Activated naive CD8-positive, alpha-beta T cell (primary cell): ENCODE measurements around the gene ELMO2.

Source experiments
- H3K27ac Mint-ChIP-seq: one replicate; pipeline ENCODE4 v1.8.0; 2021; ENCODE audit warnings: mixed read lengths
- H3K27me3 Mint-ChIP-seq: one replicate; pipeline ENCODE4 v1.8.0; 2021; ENCODE audit warnings: mixed read lengths
- H3K36me3 Mint-ChIP-seq: one replicate; pipeline ENCODE4 v1.8.0; 2021; ENCODE audit warnings: mixed read lengths
- H3K4me1 Mint-ChIP-seq: one replicate; pipeline ENCODE4 v1.8.0; 2021; ENCODE audit warnings: low read depth, mixed read lengths
- H3K4me3 Mint-ChIP-seq: one replicate; pipeline ENCODE4 v1.8.0; 2021; ENCODE audit warnings: mild to moderate bottlenecking, mixed read lengths
- H3K9me3 Mint-ChIP-seq: one replicate; pipeline ENCODE4 v1.8.0; 2021; ENCODE audit warnings: low read depth, mixed read lengths

Gene ELMO2

DNA sequence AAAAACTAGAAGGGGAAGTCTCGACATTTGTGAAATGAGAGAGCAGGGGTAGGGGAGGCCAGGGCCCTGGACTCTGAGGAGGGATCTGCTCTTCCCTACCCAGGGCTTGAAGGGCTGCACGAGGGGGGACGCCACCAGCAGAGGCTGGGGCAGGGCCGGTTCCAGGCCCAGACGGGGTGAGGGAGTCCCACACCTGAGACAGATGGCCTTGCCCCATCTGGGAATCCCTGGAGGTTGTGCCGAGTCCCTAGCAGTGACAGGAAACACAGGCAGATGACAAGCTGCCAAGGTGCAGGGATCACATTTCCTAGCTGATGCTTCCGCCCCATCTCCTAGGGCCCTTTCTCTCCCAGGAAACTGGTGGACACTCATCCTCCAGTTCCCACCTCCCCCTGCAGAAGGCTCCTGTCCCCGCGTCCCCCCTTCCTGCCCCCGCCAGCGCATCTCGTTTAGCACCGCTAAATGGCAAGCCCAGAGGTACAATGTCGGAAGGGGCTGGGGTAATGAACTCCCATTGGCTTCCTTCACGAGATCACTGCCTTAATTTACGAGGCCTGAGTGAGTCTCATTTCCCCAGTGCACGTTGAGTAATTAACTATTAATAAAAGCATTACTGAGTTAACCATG lies 63.0 kb downstream of the ELMO2 start:
- Mint-ChIP-seq H3K27me3 (peaks cover 7% of the 10 kb centered on the region), H3K9me3 (no peaks in the 10 kb centered on the region), H3K27ac (no peak overlapping the region), H3K4me1 (peaks cover 26% of the 10 kb centered on the region), H3K4me3 (peak overlapping the region; percentile 81), H3K36me3 (no peaks in the 10 kb centered on the region)

DNA sequence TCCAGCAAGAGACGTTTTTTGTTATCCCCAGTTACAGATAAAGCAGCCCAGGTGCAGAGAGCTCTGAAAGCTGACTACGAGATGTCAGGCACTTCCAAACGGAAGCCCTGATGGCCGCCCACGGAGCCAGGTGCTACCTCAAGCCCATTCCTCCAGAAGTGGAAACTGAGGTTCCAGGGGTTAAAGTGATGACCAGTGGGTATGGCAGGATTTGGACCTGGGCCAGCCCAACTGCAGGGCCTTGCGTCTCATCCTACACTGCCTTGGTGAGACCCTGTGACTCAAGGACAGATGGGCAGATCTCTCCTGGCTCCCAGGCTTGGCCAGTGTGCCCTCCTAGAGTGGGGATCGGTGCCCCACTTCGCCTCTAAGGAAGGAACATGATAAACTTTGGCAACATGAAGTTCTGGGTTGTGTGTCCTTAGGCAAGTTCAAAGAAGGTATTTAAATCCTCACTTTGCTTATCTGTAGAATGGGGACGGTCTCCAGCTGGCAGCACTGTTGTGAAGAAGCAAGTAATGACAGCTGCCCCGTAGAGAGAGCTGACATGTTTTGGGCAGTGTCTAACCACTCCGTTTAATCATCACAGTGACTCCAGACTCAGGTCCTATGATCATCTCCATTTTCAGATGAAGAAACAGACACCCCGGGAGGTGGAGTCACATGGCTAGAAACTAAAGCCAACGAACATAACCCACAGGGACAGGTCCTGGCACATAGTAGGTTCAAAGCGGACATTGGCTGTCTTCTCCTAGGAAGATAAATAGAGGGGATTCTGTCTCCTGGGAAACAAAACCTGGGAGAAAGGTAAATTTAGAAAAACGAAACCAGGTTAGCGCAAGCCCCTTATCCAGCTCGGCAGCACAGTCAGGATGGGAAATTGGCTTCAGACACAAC lies 63.7 kb downstream of the ELMO2 start:
- H3K27me3 Mint-ChIP-seq, result peaks cover 7% of the 10 kb centered on the region
- H3K36me3 Mint-ChIP-seq, result no peaks in the 10 kb centered on the region
- H3K9me3 Mint-ChIP-seq, result no peaks in the 10 kb centered on the region
- no peak overlapping the region for H3K27ac Mint-ChIP-seq
- H3K4me1 Mint-ChIP-seq, result peaks cover 26% of the 10 kb centered on the region
- H3K4me3 Mint-ChIP-seq, result peak overlapping the region; percentile 81

DNA sequence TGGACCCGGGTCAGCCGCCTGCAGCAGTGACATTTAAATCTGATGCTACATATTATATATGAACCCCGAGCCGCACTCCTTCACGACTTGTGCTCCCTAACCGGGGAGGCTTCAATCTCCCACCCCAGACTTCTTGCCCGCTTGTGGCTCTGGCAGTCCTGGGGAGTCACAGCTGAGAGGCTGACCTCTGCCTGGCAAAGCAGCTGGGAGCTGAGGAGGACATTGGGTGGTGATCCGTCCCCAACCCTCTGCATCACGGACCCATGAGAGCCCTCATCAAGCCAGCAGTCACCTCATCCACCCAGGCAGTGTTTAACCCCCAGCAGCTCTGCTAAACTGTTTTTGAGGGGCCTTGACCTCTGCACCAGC lies 64.4 kb downstream of the ELMO2 start:
- Mint-ChIP-seq H3K4me1 (peaks cover 26% of the 10 kb centered on the region), H3K4me3 (no peak overlapping the region), H3K27me3 (peaks cover 7% of the 10 kb centered on the region), H3K9me3 (no peaks in the 10 kb centered on the region), H3K36me3 (no peaks in the 10 kb centered on the region), H3K27ac (no peak overlapping the region)

DNA sequence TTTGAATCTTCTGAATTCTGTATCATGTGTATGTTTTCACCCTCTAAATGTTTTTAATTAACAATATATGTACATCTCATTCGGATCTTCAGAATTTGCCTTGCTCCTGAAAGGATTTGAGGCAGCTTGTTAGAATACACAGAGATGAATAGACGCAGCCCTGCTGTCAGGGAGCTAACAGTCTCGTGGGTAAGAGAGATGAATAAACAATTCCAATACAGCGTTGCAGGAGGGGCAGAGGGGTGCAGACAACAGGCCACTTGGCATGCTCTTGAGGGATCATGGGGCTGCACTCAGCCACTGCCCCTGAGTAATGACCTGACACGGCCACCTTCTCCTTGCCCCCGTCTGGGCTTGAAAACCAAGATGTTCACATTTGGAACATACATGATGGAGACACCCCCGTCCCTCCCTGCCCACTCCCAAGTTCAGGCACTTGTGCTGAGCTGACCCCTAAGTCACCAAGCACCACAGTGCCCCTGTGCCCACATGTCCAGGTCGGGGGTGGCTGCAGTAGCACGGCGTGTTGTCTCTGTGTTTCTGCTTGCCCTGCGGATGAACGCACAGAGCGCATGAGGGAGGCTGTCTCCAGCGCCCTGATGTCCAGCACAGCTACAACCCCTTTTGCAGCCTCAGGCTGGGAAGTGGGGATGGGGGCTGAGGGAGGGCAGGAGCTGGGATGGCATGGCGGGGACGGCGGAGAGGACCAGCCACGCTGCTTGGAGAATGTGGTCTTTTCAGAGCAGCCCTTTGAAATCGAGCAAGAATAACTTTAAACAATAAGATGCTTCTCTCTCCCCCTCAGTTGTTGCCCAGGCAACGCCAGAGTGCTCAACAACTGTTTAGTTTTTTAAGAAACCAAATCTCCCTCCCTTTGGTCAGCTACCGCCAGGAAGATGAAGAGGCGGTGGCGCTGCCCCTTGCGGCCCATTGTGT lies 65.1 kb downstream of the ELMO2 start:
- Mint-ChIP-seq H3K9me3 (no peaks in the 10 kb centered on the region), H3K27me3 (peaks cover 10% of the 10 kb centered on the region), H3K27ac (no peak overlapping the region), H3K4me3 (no peak overlapping the region), H3K36me3 (no peaks in the 10 kb centered on the region), H3K4me1 (peaks cover 26% of the 10 kb centered on the region)

DNA sequence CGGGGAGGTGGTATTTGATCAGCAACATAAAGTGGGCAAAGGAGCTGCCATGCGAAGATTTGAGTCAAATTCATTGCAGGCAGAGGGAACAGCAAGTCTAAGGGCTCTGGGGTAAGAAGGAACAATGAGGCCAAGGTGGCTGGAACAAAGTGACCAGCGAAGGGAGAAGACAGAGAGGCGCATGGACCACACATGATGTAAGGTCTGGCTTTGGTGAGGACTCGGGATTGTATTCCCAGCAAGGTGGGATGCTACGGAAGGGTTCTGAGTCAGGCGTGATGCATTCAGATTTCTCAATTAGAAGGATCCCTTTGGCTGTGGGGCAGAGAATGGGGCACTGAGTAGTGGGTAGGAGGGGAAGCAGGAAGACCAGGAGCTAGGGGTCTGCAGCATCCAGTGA lies 67.4 kb downstream of the ELMO2 start:
- H3K27me3 Mint-ChIP-seq, result peaks cover 15% of the 10 kb centered on the region
- peaks cover 15% of the 10 kb centered on the region for H3K4me1 Mint-ChIP-seq
- H3K9me3 Mint-ChIP-seq, result no peaks in the 10 kb centered on the region
- H3K36me3 Mint-ChIP-seq, result no peaks in the 10 kb centered on the region
- H3K4me3 Mint-ChIP-seq, result no peak overlapping the region
- H3K27ac Mint-ChIP-seq, result no peak overlapping the region

DNA sequence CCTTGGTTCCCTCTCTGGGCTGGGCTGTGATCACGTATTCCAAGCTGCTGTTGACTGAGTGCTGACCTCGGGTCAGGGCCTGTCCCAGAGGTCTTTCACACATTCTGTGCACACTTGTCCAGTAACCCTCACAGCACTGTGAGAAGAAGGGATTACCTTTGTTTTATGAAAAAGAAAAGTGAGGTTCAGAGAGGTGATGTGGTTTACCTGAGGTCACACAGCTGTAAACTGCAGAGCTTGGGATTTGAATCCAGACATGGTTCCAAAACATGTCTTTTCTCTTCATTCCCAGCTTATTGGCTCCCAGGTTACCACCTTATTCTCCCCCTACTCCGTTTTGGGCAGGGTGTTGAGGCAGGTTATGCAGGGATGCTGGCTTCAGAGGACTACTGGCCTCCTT lies 69.7 kb downstream of the ELMO2 start:
- Mint-ChIP-seq H3K9me3 (no peaks in the 10 kb centered on the region), H3K4me3 (no peak overlapping the region), H3K27me3 (peaks cover 18% of the 10 kb centered on the region), H3K4me1 (peaks cover 4% of the 10 kb centered on the region), H3K27ac (no peak overlapping the region), H3K36me3 (no peaks in the 10 kb centered on the region)

DNA sequence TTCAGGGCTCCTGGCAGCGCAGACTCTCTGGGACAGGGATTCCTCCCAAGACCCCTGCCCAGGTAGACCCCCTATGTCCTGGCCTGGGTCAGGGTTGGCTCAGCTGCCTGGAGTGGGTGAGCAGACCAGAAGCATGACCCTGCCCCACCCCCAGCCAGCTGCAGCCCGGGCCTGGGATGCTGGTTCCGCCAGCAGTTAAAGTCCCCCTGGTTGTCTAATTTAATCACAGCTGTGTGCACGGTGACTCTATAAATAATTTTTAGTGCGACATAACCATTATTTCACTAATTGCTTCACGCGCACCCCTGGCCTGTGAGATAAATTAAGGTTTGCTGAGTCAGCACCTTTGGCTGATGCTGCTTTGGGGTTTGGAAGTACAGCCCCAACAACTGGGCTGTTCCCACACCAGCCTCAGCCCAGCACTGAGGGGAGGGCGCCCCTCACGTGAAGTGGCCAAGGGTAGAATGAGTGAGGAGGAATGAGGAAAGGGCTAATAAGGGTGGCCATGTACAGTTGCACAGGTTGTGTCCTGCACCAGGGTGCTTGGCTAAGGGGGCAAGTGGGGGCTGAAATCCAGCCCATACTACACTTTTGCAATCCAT lies 72.0 kb downstream of the ELMO2 start:
- no peak overlapping the region for H3K4me3 Mint-ChIP-seq
- no peak overlapping the region for H3K27ac Mint-ChIP-seq
- H3K9me3 Mint-ChIP-seq, result no peaks in the 10 kb centered on the region
- H3K4me1 Mint-ChIP-seq, result peaks cover 3% of the 10 kb centered on the region
- no peaks in the 10 kb centered on the region for H3K36me3 Mint-ChIP-seq
- peaks cover 24% of the 10 kb centered on the region for H3K27me3 Mint-ChIP-seq

DNA sequence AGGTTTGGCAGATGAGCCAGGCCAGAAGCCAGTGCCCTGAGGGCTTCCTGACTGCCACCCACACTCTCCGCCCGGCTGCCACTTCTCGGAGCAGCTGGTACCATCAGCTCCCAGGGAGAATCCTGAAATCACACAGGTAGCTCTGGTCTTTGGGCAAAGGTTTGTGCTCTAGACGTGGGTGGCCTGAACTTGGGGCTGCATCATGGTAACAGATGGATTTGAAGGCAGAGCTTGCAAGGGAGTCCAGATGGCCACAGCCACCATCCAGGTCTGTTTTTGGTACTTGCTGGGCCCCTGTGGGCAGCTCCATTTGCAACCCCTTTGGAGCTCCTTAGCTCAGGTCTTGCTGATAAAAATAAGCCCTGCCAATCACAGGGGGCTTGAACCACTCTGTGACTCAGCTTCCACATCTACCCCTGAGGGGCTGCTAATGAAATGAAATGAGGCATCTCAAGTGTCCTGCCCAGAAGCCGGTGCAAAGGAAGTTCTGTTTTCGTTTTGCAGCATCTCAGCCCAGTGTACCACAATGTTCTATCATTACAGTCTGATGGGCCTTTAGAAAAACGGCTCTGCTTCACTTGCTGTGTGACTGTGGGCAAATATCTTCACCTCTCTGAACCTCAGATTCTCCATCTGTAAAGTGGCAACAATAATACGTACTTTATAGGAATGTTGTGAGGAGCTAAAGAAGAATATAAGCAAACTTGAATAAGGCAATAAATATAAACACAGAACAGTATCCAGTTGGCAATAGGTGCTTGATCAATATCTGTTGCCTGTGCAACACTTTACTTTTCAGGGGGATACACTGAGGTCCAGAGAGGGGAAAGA lies 73.0 kb downstream of the ELMO2 start:
- Mint-ChIP-seq H3K9me3 (no peaks in the 10 kb centered on the region), H3K4me3 (no peak overlapping the region), H3K4me1 (peaks cover 3% of the 10 kb centered on the region), H3K27me3 (peaks cover 18% of the 10 kb centered on the region), H3K36me3 (no peaks in the 10 kb centered on the region), H3K27ac (no peak overlapping the region)

DNA sequence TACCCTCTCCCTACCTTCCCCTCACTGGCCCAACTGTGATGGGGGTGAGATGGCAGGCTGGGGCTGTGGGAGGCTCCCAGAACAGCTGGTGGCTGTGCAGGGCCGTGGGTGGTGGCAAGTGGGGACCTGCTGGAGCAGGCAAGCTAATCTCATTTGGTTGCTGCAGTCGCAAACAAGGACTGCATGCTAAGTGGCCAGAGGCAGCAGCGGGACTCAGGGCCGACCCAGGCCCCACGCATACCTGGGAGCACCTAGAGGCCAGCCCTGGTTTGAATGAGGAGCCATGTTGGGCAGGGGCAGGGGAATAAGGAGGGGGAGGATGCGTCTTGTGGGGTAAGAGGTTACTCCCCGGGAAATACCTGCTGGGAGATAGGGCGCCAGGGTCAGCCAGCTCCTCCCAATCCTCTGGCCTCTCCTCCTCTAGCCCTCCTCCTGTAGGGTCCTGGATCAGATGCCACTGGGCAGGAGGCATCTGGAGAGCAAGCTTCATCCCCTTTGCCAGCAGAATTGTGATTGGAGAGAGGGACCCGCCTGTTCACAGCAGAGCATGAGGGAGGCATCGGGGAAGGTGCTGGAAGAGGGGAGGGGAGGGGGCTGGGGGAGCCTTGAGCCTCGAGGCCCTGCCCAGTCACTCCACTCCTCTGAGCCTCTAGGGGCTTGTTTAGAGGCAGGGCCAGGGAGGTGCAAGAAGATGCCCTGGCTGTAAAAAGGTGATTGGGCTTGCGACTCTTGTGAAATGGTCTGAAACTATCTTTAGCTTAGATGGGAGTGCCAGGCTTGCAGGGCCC lies 73.8 kb downstream of the ELMO2 start:
- no peaks in the 10 kb centered on the region for H3K36me3 Mint-ChIP-seq
- no peak overlapping the region for H3K27ac Mint-ChIP-seq
- H3K9me3 Mint-ChIP-seq, result no peaks in the 10 kb centered on the region
- no peak overlapping the region for H3K4me3 Mint-ChIP-seq
- H3K27me3 Mint-ChIP-seq, result peaks cover 18% of the 10 kb centered on the region
- peaks cover 3% of the 10 kb centered on the region for H3K4me1 Mint-ChIP-seq

DNA sequence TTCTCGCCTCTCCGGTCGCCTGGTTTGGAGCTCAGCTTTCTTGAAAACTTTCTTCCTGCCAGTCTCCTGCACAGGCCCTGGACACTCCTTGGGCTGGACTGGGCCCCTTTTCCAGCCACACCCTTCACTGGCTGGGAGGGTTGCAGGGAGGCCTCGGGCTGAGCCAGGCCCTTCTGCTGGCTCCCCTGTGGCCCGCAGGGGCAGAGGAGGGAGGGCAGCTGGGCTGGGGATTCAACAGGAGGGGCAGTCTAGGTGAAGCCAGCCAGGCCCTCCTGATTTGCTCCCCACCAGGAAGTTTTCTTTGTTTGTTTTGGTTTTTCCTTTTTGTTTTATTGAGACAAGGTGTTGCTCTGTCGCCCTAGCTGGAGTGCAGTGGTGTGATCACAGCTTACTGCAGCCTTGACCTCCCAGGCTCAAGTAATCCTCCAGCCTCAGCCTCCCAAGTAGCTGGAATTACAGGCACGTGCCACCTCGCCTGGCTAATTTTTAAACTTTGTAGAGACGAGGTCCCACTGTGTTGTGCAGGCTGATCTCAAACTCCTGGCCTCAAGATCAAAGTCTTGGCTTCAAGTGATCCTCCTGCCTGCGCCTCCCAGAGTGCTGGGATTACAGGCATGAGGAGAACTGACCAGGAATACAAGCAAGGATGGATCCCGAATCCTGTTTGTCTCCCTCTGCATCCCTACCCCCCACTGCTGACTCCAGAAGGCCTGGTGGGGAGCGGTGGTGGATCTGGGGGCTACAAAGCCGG lies 74.6 kb downstream of the ELMO2 start:
- H3K27me3 Mint-ChIP-seq, result peaks cover 18% of the 10 kb centered on the region
- no peaks in the 10 kb centered on the region for H3K9me3 Mint-ChIP-seq
- no peak overlapping the region for H3K4me3 Mint-ChIP-seq
- no peak overlapping the region for H3K27ac Mint-ChIP-seq
- no peaks in the 10 kb centered on the region for H3K36me3 Mint-ChIP-seq
- H3K4me1 Mint-ChIP-seq, result peaks cover 3% of the 10 kb centered on the region

DNA sequence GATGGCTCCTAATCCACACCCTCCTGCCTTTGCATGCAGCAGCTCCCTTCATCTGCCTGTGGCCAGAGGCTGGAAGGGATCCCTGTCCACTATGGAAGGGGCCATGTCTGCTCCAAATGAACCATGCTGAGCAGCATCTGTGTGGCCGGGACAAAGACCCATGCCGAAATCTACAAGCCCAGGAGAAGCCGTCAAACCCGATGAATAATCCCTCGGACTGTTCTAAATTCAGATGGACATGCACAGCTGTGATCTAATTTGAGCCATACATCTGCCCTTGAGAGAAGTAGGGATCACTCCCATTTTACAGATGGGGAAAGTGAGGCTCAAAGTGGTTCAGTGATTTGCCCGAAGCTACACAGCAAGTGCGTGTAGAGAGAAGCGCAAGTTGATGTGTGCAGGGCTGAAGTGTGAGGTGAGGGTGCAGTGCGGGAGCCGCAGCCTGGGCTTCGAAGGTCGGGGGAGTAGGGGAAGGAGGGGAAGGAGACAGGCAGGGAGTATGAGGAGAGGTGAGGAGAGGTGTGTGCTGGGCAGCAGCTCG lies 75.5 kb downstream of the ELMO2 start:
- H3K27ac Mint-ChIP-seq, result no peak overlapping the region
- H3K9me3 Mint-ChIP-seq, result no peaks in the 10 kb centered on the region
- H3K27me3 Mint-ChIP-seq, result peaks cover 13% of the 10 kb centered on the region
- H3K36me3 Mint-ChIP-seq, result no peaks in the 10 kb centered on the region
- H3K4me3 Mint-ChIP-seq, result no peak overlapping the region
- peaks cover 3% of the 10 kb centered on the region for H3K4me1 Mint-ChIP-seq

DNA sequence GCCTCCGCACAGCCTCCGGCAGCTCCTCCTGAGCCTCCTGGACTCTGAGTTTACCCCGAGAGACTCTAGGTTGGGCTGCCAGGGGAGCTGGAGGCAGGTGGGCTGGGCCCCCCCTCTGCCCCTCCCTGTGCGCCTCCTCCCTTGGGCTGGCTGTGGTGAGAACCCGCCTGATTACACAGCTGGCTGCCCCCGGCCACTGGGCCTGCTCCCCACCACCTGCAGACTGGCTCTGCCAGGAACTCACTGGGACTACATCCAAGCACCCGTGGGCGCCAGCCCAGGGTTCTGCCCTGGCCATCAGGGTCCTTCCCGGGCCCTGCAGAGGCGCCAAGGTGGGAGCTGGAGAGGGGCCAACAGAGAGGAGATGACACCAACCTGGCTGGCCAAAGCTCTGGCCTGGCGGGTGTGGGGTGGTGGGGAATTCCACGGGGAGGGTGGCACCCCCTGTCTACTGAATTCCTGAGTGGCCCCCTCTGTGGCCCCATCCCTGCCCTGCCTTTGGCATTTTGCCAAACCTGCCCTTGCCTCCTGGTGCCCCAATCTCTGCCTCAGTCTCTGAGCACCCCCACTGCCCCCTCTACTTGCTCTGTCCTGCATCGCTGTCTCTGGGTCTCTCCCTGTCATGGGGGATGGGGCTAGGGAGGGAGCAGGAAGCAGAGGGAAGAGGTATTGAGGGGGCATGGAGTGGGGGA lies 76.2 kb downstream of the ELMO2 start:
- Mint-ChIP-seq H3K27ac (no peak overlapping the region), H3K9me3 (no peaks in the 10 kb centered on the region), H3K4me1 (peaks cover 3% of the 10 kb centered on the region), H3K27me3 (peaks cover 13% of the 10 kb centered on the region), H3K4me3 (no peak overlapping the region), H3K36me3 (no peaks in the 10 kb centered on the region)
